Measurements from ENCODE around the gene PRPF40A.

DNA sequence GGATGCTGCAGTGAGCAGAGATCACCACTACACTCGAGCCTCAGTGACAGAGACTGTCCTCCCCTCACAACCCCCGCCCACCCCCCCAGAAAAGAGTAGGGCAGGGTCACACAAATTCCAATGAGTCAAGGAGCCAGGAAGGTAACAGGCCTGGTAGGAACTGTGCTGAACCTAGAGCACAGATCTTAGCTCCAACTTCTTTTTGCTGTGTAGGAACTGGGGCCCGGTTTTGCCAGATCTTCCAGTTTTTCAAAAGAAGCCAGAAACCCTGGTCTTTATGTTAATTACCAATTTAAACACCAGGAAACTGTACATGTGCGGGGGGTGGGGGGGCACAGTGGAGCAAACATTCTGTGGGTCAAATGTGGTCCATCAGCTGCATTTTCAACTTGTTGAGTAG is 71.0 kb downstream of the PRPF40A start:
- TF ChIP-seq POLR2AphosphoS5 (IDR thresholded peaks at IDR 0.05; ENCODE audit: low read depth) (no peak), SPI1 (IDR thresholded peaks at IDR 0.05; ENCODE audit: borderline replicate concordance, low read depth) (no peak)
- TF ChIP-seq, protein P1, sequence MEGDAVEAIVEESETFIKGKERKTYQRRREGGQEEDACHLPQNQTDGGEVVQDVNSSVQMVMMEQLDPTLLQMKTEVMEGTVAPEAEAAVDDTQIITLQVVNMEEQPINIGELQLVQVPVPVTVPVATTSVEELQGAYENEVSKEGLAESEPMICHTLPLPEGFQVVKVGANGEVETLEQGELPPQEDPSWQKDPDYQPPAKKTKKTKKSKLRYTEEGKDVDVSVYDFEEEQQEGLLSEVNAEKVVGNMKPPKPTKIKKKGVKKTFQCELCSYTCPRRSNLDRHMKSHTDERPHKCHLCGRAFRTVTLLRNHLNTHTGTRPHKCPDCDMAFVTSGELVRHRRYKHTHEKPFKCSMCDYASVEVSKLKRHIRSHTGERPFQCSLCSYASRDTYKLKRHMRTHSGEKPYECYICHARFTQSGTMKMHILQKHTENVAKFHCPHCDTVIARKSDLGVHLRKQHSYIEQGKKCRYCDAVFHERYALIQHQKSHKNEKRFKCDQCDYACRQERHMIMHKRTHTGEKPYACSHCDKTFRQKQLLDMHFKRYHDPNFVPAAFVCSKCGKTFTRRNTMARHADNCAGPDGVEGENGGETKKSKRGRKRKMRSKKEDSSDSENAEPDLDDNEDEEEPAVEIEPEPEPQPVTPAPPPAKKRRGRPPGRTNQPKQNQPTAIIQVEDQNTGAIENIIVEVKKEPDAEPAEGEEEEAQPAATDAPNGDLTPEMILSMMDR (IDR thresholded peaks at IDR 0.05; ENCODE audit: insufficient read depth, low read length) = no peak
